M059J (cell line): ENCODE results near the gene PEPD. TPM values are rescaled to one million over a fixed set of nuclear protein-coding genes. Genes with fewer than 3 reads are reported as not detected.
"Not testable (repeated sequence)": the region's sequence is repeated elsewhere in the genome, so short reads cannot be mapped to it uniquely, and the experiment has no call there.

Experiments used
- DNase-seq: peaks from one replicate; pipeline ENCODE4 v3.0.0-alpha.2; 2012; ENCODE audit warnings: low read depth
- total RNA-seq: library from RNA; depleted of rRNA; stranded (reverse); fragments of >200 nt; shearing (Covaris generic); gene quantifications from 2 replicates; pipeline ENCODE4 v1.2.3, GENCODE V29; 2014; rRNA removed

The PEPD gene
- total RNA-seq: 78.4 and 84.5 TPM in 2 replicates

- peak; percentile 81 for DNase-seq
Measured at GRCh38 chr19:33521480-33522370, at the start of gene PEPD. TSS of gene PEPD (minus strand) at chr19:33521791. CDS start at chr19:33521760, 31 bp downstream.

DNA sequence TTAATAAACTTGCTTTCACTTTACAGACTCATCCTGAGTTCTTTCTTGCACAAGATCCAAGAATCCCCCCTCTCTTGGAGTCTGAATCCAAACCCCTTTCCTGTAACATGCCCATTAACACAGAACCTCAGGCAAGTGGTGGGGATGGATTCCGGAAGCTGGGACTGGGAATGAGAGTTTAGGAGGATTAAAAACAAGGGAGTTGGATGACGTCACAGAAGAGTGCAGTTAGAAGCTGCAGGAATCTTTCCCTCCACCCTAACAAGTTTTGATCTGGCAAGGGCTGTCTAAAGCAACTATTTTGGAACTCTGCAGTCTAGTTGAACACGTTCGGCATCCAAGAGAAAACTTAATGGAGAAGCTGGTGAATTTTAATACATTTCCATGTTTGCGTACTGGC lies 48.2 kb upstream of the PEPD start:
- no peak for DNase-seq

GRCh38 chr19:33568706-33569105 lies 47.1 kb upstream of the PEPD start:
- no peak for DNase-seq

DNA sequence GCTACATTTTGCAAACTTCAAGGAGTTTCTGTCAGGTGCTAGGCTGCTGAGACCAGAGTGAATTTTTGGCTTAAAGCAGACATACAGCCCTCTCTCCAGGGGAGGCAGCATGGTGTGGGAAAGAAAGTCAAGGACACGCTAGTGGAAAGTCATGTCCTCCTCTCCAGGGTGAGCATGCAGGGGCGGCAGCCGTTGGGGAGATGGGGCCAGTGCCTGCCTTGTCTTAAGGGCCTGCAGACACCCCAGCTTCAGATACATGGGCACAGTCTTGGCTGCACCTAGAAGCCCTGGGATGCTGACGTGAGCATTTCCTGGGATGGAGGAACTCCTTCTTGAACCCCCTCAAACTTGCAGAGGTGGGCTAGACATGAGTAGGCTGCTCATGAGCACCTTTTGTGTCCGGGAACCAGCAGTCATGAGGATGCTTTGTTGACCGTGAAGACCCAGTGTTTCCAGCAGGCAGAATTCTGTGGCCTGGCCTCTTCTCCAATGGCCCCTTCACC lies 43.3 kb upstream of the PEPD start:
- no peak for DNase-seq

DNA sequence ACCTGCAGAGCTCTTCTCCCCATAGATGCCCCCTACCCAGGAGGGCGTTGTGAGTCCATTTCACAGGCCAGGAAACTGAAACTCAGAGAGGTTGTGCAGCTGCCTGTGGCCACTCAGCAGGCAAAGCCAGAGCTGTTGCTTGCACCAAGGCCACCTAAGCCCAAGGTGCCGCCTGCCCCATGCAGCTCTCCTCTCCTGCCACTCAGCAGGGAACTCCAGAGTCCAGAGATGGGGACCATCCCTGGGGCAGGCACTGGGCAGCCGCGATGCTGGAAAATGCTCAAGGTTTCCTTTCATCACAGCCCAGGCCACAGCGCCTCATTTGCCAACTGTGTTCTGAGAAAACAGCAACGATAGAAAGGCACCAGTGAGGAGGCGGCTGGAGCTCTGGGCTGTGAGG lies 41.0 kb upstream of the PEPD start:
- no peak for DNase-seq

DNA sequence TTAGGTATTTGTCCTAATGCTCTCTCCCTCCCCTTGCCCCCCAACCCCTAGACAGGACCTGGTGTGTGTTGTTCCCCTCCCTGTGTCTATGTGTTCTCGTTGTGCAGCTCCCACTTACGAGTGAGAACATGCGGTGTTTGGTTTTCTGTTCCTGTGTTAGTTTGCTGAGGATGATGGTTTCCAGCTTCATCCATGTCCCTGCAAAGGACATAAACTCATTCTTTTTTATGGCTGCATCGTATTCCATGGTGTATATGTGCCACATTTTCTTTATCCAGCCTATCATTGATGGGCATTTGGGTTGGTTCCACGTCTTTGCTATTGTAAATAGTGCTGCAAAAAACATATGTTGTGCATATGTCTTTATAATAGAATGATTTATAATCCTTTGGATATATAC lies 40.1 kb upstream of the PEPD start:
- DNase-seq: not testable (repeated sequence)

DNA sequence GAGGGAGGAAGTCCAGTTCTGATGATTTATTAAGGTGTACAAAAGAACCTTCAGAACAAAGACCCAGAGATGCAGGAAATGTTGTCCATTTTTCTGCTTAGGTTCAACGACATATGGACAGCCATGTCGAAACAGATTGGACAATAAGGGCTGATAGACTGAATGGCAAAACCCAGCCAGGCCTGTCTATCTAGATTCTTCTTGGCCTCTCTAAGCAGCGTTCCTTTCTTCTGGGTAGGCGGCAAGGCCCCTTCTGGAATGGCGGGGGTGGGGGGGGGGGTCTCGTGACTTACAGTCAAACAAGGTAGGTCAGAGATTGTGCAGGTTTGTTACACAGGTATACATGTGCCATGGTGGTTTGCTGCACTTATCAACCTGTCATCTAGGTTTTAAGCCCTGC lies 39.7 kb upstream of the PEPD start:
- DNase-seq: no peak

- no peak for DNase-seq
Measured at GRCh38 chr19:33559996-33560395, 38.4 kb upstream of the PEPD start.

GRCh38 chr19:33558856-33559255 lies 37.3 kb upstream of the PEPD start:
- peak; percentile 16 for DNase-seq

DNA sequence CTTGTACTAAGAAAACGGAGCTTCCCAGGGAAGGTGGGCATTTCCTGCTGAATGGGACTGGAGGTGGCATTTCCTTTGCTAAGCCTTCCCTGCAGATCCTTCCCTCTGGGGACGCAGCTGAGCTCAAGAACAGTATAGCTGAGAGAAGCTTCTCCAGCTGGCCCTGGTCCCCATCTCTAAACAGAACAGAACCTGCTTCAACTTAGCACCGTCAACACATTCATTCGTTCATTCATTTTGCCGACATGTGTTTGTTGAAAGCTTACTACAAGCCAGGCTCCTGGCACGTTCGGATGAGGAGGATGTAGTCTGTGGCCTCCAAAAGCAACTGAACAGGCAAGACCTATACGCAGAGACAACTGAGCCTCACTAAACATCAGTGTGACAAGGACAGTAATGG lies 36.6 kb upstream of the PEPD start:
- DNase-seq: no peak

DNA sequence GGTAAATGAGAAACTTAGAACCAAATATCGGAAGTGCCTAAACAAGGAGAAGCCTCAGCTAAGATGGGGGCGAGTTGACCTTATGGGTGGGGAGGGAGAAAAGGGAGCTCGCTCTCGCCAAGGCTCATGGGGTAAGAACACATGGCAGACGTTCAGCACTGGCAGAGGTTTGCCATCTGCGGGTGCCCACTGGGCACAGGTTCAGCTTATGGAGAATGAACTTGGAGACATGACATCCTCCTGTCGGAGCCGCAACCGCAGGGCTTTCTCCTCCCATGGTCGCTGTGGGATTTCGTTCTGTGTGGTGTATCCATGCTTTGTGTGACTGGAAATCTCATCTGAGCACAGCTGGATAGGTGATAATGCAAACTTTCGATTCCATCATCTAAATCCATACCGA lies 36.1 kb upstream of the PEPD start:
- no peak for DNase-seq

DNA sequence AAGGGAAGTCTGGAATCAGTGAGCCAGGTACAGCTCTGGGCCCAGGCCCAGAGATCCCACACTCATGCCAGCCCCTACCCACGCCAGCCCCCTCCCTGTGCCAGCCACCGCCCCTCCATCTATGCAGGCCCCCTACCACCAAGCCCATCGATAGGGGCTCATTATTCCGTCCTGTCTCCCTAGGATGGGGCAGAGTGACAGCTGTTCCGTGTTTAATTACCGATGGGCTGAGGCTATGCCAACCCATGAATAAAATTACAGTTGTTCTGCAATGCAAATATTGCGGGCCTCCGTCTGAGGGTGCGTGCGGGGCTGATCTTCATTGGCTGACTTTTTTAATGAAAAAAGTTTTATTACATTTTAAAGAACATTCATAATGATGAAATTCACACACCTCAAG lies 35.6 kb upstream of the PEPD start:
- DNase-seq: no peak

DNA sequence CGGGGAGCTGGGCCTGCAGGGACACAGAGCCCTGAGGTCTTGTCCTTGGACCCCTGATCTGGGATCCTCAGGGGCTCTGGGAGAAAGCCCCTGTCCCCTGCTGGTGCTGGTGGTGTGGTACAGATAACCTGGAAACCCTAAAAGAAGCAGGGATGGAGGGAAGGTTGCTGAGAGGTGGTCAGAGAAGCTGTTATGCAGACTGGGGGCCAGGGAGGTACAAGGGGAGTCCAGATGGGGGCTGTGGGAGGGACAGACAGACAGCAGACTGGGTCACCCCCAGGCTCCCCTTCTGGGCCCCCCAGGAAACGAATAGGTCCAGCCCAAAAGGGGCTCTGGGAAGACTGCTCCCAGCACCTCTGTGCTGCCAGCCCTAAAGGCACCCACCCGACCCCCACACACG lies 34.7 kb upstream of the PEPD start:
- no peak for DNase-seq

DNA sequence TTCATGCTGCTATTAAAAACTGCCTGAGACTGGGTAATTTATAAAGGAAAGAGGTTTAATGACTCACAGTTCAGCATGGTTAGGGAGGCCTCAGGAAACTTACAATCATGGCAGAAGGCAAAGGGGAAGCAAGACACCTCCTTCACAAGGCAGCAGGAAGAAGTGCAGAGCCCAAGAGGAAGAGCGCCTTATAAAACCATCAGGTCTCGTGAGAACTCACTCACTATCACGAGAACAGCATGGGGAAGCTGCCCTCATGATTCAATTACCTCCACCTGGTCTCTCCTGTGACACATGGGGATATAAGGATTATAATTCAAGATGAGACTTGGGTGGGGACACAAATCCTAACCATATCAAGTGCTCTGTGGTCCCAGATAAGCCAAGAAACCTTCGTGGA lies 34.1 kb upstream of the PEPD start:
- not testable (repeated sequence) for DNase-seq

DNA sequence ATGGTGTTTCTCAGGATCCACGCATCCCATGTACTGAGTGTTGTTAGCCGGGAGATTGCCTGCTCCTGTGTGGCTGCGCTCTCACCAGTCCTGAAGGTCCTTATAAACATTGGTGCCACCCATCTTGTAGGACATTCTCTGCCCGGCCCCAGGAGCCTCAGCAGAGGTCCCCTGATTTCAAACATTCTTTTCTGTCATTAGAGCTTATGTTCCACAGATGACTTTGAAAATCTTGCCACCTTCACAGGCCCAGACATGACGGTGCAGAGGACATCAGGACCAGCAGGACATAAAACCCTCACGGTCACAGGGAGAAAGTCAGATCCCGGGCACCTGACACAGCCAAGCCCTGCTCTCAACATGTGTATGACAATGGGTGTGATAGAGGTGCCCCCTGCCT lies 33.2 kb upstream of the PEPD start:
- no peak for DNase-seq

DNA sequence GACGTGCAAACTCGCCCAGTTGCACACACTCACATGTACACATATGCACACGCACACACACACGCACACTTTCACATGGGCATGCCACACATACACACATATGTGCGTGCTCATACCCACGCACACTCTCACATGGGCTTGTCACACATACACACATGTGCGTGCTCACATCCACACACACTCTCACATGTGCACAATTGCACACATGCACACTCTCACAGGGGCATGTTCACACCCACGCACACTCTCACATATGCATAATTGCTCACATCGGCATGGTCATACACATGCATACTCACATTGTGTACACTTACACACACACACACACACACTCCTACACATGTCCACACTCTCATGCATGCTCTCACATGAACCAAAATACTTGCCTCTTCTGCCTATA lies 32.8 kb upstream of the PEPD start:
- DNase-seq: no peak

GRCh38 chr19:33553530-33554310 lies 32.1 kb upstream of the PEPD start:
- DNase-seq: no peak

- DNase-seq: no peak
Measured at GRCh38 chr19:33552928-33553279, 31.3 kb upstream of the PEPD start.

- no peak for DNase-seq
Measured at GRCh38 chr19:33552191-33552927, 30.8 kb upstream of the PEPD start.

DNA sequence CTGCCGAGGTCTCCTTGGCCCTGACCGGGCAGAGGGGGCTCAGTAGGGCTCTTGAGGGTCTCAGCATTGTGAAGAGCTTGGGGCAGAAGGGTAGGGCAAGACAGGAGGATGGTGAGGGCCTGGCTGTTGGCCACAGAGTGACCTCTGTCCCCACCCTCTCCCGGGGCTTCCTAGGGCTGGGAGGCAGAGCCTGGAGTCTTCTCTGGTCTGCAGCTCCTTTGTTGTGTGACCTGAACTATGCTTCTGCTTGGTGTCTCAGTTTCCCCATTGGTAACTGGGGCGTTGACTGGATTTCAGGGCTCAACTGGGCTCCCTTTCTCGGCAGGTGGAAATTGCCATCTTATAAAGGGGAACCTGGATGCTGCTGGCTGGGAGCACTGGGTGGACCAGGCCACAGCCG lies 30.1 kb upstream of the PEPD start:
- no peak for DNase-seq

- DNase-seq: no peak
Measured at GRCh38 chr19:33550768-33551167, 29.2 kb upstream of the PEPD start.

DNA sequence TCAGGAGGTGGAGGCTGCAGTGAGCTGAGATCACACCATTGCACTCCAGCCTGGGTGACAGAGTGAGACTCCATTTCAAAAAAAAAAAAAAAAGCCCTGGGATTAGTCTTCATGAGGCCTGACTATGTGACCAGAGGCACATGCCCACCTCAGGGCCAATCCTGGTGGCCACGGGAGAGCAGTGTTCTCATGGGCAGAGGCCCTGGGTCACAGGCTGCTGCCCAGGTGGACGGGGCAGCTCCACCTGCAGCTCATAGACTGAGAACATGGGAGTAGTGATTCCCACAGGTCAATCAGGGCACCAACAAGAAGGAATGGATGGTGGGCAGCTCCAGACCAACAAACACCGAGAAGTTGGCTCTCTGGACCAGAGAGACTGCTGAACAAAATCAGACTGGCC lies 26.1 kb upstream of the PEPD start:
- no peak for DNase-seq
